ENCODE measurements around the gene SLC41A3. TPM values are rescaled to one million over a fixed set of nuclear protein-coding genes. Genes with fewer than 3 reads are reported as not detected.

Gene SLC41A3
- total and polyA plus RNA-seq, 4 donors, result 32.6 to 71.4 (median 66.8) TPM

- ATAC-seq (ENCODE audit: low FRiP score) (no peak), DNase-seq (peak; percentile 12 to 37)
- Histone ChIP-seq H3K9me3 (ENCODE audit: control insufficient read depth, low read length) (no peaks in the 10 kb centered on the region), H3K4me1 (ENCODE audit: control insufficient read depth in 1 of 2, insufficient read depth in 2 of 2, low read length in 2 of 2) (no peaks in the 10 kb centered on the region), H3K27ac (ENCODE audit: low read depth in 1 of 2, low read length in 2 of 2) (no peak overlapping the region), H3K27me3 (ENCODE audit: control insufficient read depth in 1 of 2, insufficient read depth in 2 of 2, low read length in 1 of 2) (no peaks in the 10 kb centered on the region), H3K36me3 (ENCODE audit: control insufficient read depth in 1 of 2, insufficient read depth in 2 of 2, low read length in 1 of 2) (no peaks in the 10 kb centered on the region), H3K4me3 (ENCODE audit: low read length in 2 of 2) (no peak overlapping the region)
- WGBS, 2 donors, result 85 to 95% methylated on average over 9 of the region's 9 CpGs
- intact Hi-C loops (cut with DNase I), result no loop called here
Measured at GRCh38 chr3:126124896-126125295, 41.0 kb upstream of the SLC41A3 start.

GRCh38 chr3:126124148-126124868 lies 40.4 kb upstream of the SLC41A3 start:
- Histone ChIP-seq H3K36me3 (ENCODE audit: control insufficient read depth in 1 of 2, insufficient read depth in 2 of 2, low read length in 1 of 2) (no peaks in the 10 kb centered on the region), H3K9me3 (ENCODE audit: control insufficient read depth, low read length) (no peaks in the 10 kb centered on the region), H3K4me1 (ENCODE audit: control insufficient read depth in 1 of 2, insufficient read depth in 2 of 2, low read length in 2 of 2) (no peaks in the 10 kb centered on the region), H3K4me3 (ENCODE audit: low read length in 2 of 2) (no peak overlapping the region), H3K27ac (ENCODE audit: low read depth in 1 of 2, low read length in 2 of 2) (no peak overlapping the region), H3K27me3 (ENCODE audit: control insufficient read depth in 1 of 2, insufficient read depth in 2 of 2, low read length in 1 of 2) (no peaks in the 10 kb centered on the region)
- ATAC-seq (ENCODE audit: low FRiP score) (no peak), DNase-seq (peak; percentile 36 to 64)
- intact Hi-C loops (cut with DNase I), result no loop called here
- WGBS, 2 donors, result 84 to 86% methylated on average over 10 of the region's 10 CpGs

- no peak overlapping the region for H3K4me3 ChIP-seq (ENCODE audit: low read length in 2 of 2)
- H3K9me3 ChIP-seq (ENCODE audit: control insufficient read depth, low read length), result no peaks in the 10 kb centered on the region
- WGBS, 2 donors, result 93 to 95% methylated on average over 4 of the region's 4 CpGs
- H3K27me3 ChIP-seq (ENCODE audit: control insufficient read depth in 1 of 2, insufficient read depth in 2 of 2, low read length in 1 of 2), result no peaks in the 10 kb centered on the region
- intact Hi-C loops (cut with DNase I), result no loop called here
- ATAC-seq (ENCODE audit: low FRiP score) (no peak), DNase-seq (peak in 1 of 2 donors; percentile 11)
- no peaks in the 10 kb centered on the region for H3K4me1 ChIP-seq (ENCODE audit: control insufficient read depth in 1 of 2, insufficient read depth in 2 of 2, low read length in 2 of 2)
- no peaks in the 10 kb centered on the region for H3K36me3 ChIP-seq (ENCODE audit: control insufficient read depth in 1 of 2, insufficient read depth in 2 of 2, low read length in 1 of 2)
- H3K27ac ChIP-seq (ENCODE audit: low read depth in 1 of 2, low read length in 2 of 2), result no peak overlapping the region
Measured at GRCh38 chr3:126121632-126122031, 37.7 kb upstream of the SLC41A3 start.

- WGBS, 2 donors, result 95% methylated on average over 9 of the region's 9 CpGs
- no peaks in the 10 kb centered on the region for H3K9me3 ChIP-seq (ENCODE audit: control insufficient read depth, low read length)
- no peak overlapping the region for H3K27ac ChIP-seq (ENCODE audit: low read depth in 1 of 2, low read length in 2 of 2)
- DNase-seq (peak; percentile 17 to 51), ATAC-seq (ENCODE audit: low FRiP score) (no peak)
- no peaks in the 10 kb centered on the region for H3K36me3 ChIP-seq (ENCODE audit: control insufficient read depth in 1 of 2, insufficient read depth in 2 of 2, low read length in 1 of 2)
- no peaks in the 10 kb centered on the region for H3K4me1 ChIP-seq (ENCODE audit: control insufficient read depth in 1 of 2, insufficient read depth in 2 of 2, low read length in 2 of 2)
- H3K4me3 ChIP-seq (ENCODE audit: low read length in 2 of 2), result no peak overlapping the region
- intact Hi-C loops (cut with DNase I), result no loop called here
- H3K27me3 ChIP-seq (ENCODE audit: control insufficient read depth in 1 of 2, insufficient read depth in 2 of 2, low read length in 1 of 2), result no peaks in the 10 kb centered on the region
Measured at GRCh38 chr3:126121074-126121473, 37.1 kb upstream of the SLC41A3 start.

GRCh38 chr3:126119976-126120375 lies 36.1 kb upstream of the SLC41A3 start:
- Histone ChIP-seq H3K27me3 (ENCODE audit: control insufficient read depth in 1 of 2, insufficient read depth in 2 of 2, low read length in 1 of 2) (no peaks in the 10 kb centered on the region), H3K27ac (ENCODE audit: low read depth in 1 of 2, low read length in 2 of 2) (no peak overlapping the region), H3K4me3 (ENCODE audit: low read length in 2 of 2) (no peak overlapping the region), H3K9me3 (ENCODE audit: control insufficient read depth, low read length) (no peaks in the 10 kb centered on the region), H3K36me3 (ENCODE audit: control insufficient read depth in 1 of 2, insufficient read depth in 2 of 2, low read length in 1 of 2) (no peaks in the 10 kb centered on the region), H3K4me1 (ENCODE audit: control insufficient read depth in 1 of 2, insufficient read depth in 2 of 2, low read length in 2 of 2) (no peaks in the 10 kb centered on the region)
- intact Hi-C loops (cut with DNase I), result no loop called here
- ATAC-seq (ENCODE audit: low FRiP score) (no peak), DNase-seq (no peak)
- 95 to 96% methylated on average over 8 of the region's 8 CpGs for WGBS, 2 donors

- ATAC-seq (ENCODE audit: low FRiP score), result no peak
- Histone ChIP-seq H3K9me3 (ENCODE audit: control insufficient read depth, low read length) (no peaks in the 10 kb centered on the region), H3K27ac (ENCODE audit: low read depth in 1 of 2, low read length in 2 of 2) (no peak overlapping the region), H3K36me3 (ENCODE audit: control insufficient read depth in 1 of 2, insufficient read depth in 2 of 2, low read length in 1 of 2) (no peaks in the 10 kb centered on the region), H3K4me1 (ENCODE audit: control insufficient read depth in 1 of 2, insufficient read depth in 2 of 2, low read length in 2 of 2) (no peaks in the 10 kb centered on the region), H3K27me3 (ENCODE audit: control insufficient read depth in 1 of 2, insufficient read depth in 2 of 2, low read length in 1 of 2) (no peaks in the 10 kb centered on the region), H3K4me3 (ENCODE audit: low read length in 2 of 2) (no peak overlapping the region)
- WGBS, 2 donors, result 90 to 91% methylated on average over 7 of the region's 7 CpGs
- peak in 1 of 2 donors; percentile 9 for DNase-seq
- intact Hi-C loops (cut with DNase I), result no loop called here
Measured at GRCh38 chr3:126119008-126119675, 35.2 kb upstream of the SLC41A3 start.

- Histone ChIP-seq H3K9me3 (ENCODE audit: control insufficient read depth, low read length) (no peaks in the 10 kb centered on the region), H3K36me3 (ENCODE audit: control insufficient read depth in 1 of 2, insufficient read depth in 2 of 2, low read length in 1 of 2) (no peaks in the 10 kb centered on the region), H3K27ac (ENCODE audit: low read depth in 1 of 2, low read length in 2 of 2) (no peak overlapping the region), H3K4me3 (ENCODE audit: low read length in 2 of 2) (no peak overlapping the region), H3K4me1 (ENCODE audit: control insufficient read depth in 1 of 2, insufficient read depth in 2 of 2, low read length in 2 of 2) (no peaks in the 10 kb centered on the region), H3K27me3 (ENCODE audit: control insufficient read depth in 1 of 2, insufficient read depth in 2 of 2, low read length in 1 of 2) (no peaks in the 10 kb centered on the region)
- no peak for ATAC-seq (ENCODE audit: low FRiP score)
- intact Hi-C loops (cut with DNase I), result no loop called here
- WGBS, 2 donors, result 86 to 96% methylated on average over 11 of the region's 11 CpGs
- peak; percentile 40 to 52 for DNase-seq
Measured at GRCh38 chr3:126118591-126118990, 34.7 kb upstream of the SLC41A3 start.

- Histone ChIP-seq H3K9me3 (ENCODE audit: control insufficient read depth, low read length) (no peaks in the 10 kb centered on the region), H3K27ac (ENCODE audit: low read depth in 1 of 2, low read length in 2 of 2) (no peak overlapping the region), H3K4me3 (ENCODE audit: low read length in 2 of 2) (no peak overlapping the region), H3K27me3 (ENCODE audit: control insufficient read depth in 1 of 2, insufficient read depth in 2 of 2, low read length in 1 of 2) (no peaks in the 10 kb centered on the region), H3K36me3 (ENCODE audit: control insufficient read depth in 1 of 2, insufficient read depth in 2 of 2, low read length in 1 of 2) (no peaks in the 10 kb centered on the region), H3K4me1 (ENCODE audit: control insufficient read depth in 1 of 2, insufficient read depth in 2 of 2, low read length in 2 of 2) (no peaks in the 10 kb centered on the region)
- intact Hi-C loops (cut with DNase I), result no loop called here
- 84 to 88% methylated on average over 9 of the region's 9 CpGs for WGBS, 2 donors
- DNase-seq (peak; percentile 21 to 59), ATAC-seq (ENCODE audit: low FRiP score) (no peak)
Measured at GRCh38 chr3:126117786-126118185, 33.9 kb upstream of the SLC41A3 start.

GRCh38 chr3:126117212-126117611 lies 33.3 kb upstream of the SLC41A3 start:
- 98% methylated on average over 3 of the region's 3 CpGs for WGBS, 2 donors
- DNase-seq (no peak), ATAC-seq (ENCODE audit: low FRiP score) (no peak)
- Histone ChIP-seq H3K4me3 (ENCODE audit: low read length in 2 of 2) (no peak overlapping the region), H3K27me3 (ENCODE audit: control insufficient read depth in 1 of 2, insufficient read depth in 2 of 2, low read length in 1 of 2) (no peaks in the 10 kb centered on the region), H3K4me1 (ENCODE audit: control insufficient read depth in 1 of 2, insufficient read depth in 2 of 2, low read length in 2 of 2) (no peaks in the 10 kb centered on the region), H3K36me3 (ENCODE audit: control insufficient read depth in 1 of 2, insufficient read depth in 2 of 2, low read length in 1 of 2) (no peaks in the 10 kb centered on the region), H3K9me3 (ENCODE audit: control insufficient read depth, low read length) (no peaks in the 10 kb centered on the region), H3K27ac (ENCODE audit: low read depth in 1 of 2, low read length in 2 of 2) (no peak overlapping the region)
- intact Hi-C loops (cut with DNase I), result no loop called here
